H1 (cell line): ENCODE measurements around the gene OAT. TPM values are rescaled to one million over a fixed set of nuclear protein-coding genes. Genes with fewer than 3 reads are reported as not detected.

Experiments used
- CTCF ChIA-PET: fragments of 300-600 bp; sonication (Branson Sonifier 250); formaldehyde crosslinking; loops from one replicate; lab custom pipeline; 2021; ENCODE audit not compliant: partially characterized antibody; lab: Charles Lee
- POLR2A ChIA-PET: fragments of 300-600 bp; sonication (Branson Sonifier 250); formaldehyde crosslinking; loops from one replicate; lab custom pipeline; 2021; ENCODE audit warnings: inconsistent platforms; ENCODE audit not compliant: partially characterized antibody; lab: Charles Lee
- DNase-seq, 2 experiments: peaks; one replicate each; pipeline versions ENCODE4 v3.0.0 to v3.0.0-alpha.2; 2010 to 2022; ENCODE audit warnings: low spot score in 2 of 2, low read depth in 1 of 2, mixed read lengths in 1 of 2
- FAIRE-seq: peaks from 2 replicates; lab custom pipeline; 2011; peaks lifted over from hg19 to GRCh38; lab: Jason Lieb, UNC
- H2AFZ ChIP-seq: 2 replicates; pipeline ENCODE4 v1.8.1; 2012; ENCODE audit warnings: low read length, inconsistent platforms
- H2AK5ac ChIP-seq: 2 replicates; pipeline ENCODE4 v1.6.1; 2013; ENCODE audit warnings: low read depth, low read length
- H2BK120ac ChIP-seq: replicated peaks from 2 replicates; pipeline ENCODE3; 2013; ENCODE audit warnings: low read depth, low read length, inconsistent platforms
- H2BK12ac ChIP-seq: 2 replicates; pipeline ENCODE4 v1.6.1; 2013; ENCODE audit warnings: low read depth, low read length
- H2BK15ac ChIP-seq: 2 replicates; pipeline ENCODE4 v1.6.1; 2013; ENCODE audit warnings: low read length
- H2BK20ac ChIP-seq: 2 replicates; pipeline ENCODE4 v1.6.1; 2013; ENCODE audit warnings: low read length
- H2BK5ac ChIP-seq: 2 replicates; pipeline ENCODE4 v1.6.1; 2013; ENCODE audit warnings: low read depth, low read length
- H3K14ac ChIP-seq: 2 replicates; pipeline ENCODE4 v1.6.1; 2013; ENCODE audit warnings: inconsistent platforms; ENCODE audit not compliant: insufficient read length
- H3K18ac ChIP-seq: 2 replicates; pipeline ENCODE4 v1.6.1; 2013; ENCODE audit warnings: low read length; ENCODE audit errors: extremely low read depth
- H3K23ac ChIP-seq: 2 replicates; pipeline ENCODE4 v1.6.1; 2013; ENCODE audit warnings: inconsistent platforms; ENCODE audit not compliant: insufficient read length
- H3K23me2 ChIP-seq: 2 replicates; pipeline ENCODE4 v1.6.1; 2013; ENCODE audit warnings: low read depth, low read length
- H3K27ac ChIP-seq: 2 replicates; pipeline ENCODE4 v1.6.1; 2011; ENCODE audit warnings: low read depth, low read length, inconsistent platforms
- H3K27me3 ChIP-seq, 4 experiments: replicated peaks in 1 of 4; 1 replicate in 1 of 4; 2 replicates in 3 of 4; pipeline versions ENCODE4 v1.6.1 to v1.8.1; 2011 to 2013; ENCODE audit warnings: low read length in 3 of 4, mild to moderate bottlenecking in 3 of 4, inconsistent platforms in 2 of 4, mixed read lengths in 2 of 4, moderate library complexity in 1 of 4; ENCODE audit not compliant: control insufficient read depth in 3 of 4, insufficient read depth in 3 of 4; ENCODE audit errors: extremely low read depth in 1 of 4
- H3K36me3 ChIP-seq, 4 experiments: 2 replicates each; pipeline versions ENCODE4 v1.6.1 to v1.8.1; 2011 to 2013; ENCODE audit warnings: mild to moderate bottlenecking in 4 of 4, low read length in 3 of 4, moderate library complexity in 2 of 4, control low read depth in 1 of 4, inconsistent platforms in 1 of 4; ENCODE audit not compliant: insufficient read depth in 4 of 4, control insufficient read depth in 2 of 4
- H3K4ac ChIP-seq: replicated peaks from 2 replicates; pipeline ENCODE3; 2013; ENCODE audit warnings: low read length, low read depth, mixed read lengths, inconsistent platforms; ENCODE audit not compliant: insufficient read length
- H3K4me1 ChIP-seq, 4 experiments: replicated peaks in 1 of 4; 1 replicate in 1 of 4; 2 replicates in 3 of 4; pipeline versions ENCODE4 v1.6.1 to v1.8.1; 2011 to 2013; ENCODE audit warnings: low read length in 3 of 4, inconsistent platforms in 2 of 4, mixed read lengths in 1 of 4; ENCODE audit not compliant: insufficient read depth in 4 of 4, control insufficient read depth in 3 of 4
- H3K4me2 ChIP-seq, 2 experiments: 2 replicates each; pipeline versions ENCODE4 v1.6.1 to v1.8.1; 2011 to 2013; ENCODE audit warnings: low read depth in 2 of 2, low read length in 2 of 2, control low read depth in 1 of 2, inconsistent platforms in 1 of 2, mild to moderate bottlenecking in 1 of 2; ENCODE audit not compliant: insufficient read depth in 1 of 2
- H3K4me3 ChIP-seq, 4 experiments: fragments of 200-600, 300-600 bp in 1 of 4; sonication (generic), shearing (Covaris generic), sonication (Bioruptor Twin) in 1 of 4; 2 replicates each; pipeline versions ENCODE4 v1.5.1 to v1.8.1; 2011 to 2016; ENCODE audit warnings: low read length in 4 of 4, low read depth in 3 of 4, control low read depth in 2 of 4, inconsistent platforms in 2 of 4, mild to moderate bottlenecking in 2 of 4, mixed read lengths in 1 of 4, moderate library complexity in 1 of 4; ENCODE audit not compliant: insufficient read depth in 2 of 4; ENCODE audit errors: extremely low read depth in 1 of 4
- H3K56ac ChIP-seq: replicated peaks from 2 replicates; pipeline ENCODE3; 2013; ENCODE audit warnings: low read depth, mild to moderate bottlenecking, mixed read lengths, low read length, inconsistent platforms; ENCODE audit not compliant: insufficient read length
- H3K79me1 ChIP-seq: 2 replicates; pipeline ENCODE4 v1.6.1; 2013; ENCODE audit warnings: low read depth, low read length, control low read depth
- H3K79me2 ChIP-seq, 2 experiments: 2 replicates each; pipeline versions ENCODE4 v1.6.1 to v1.8.1; 2012 to 2013; ENCODE audit warnings: low read length in 2 of 2, mild to moderate bottlenecking in 2 of 2, inconsistent platforms in 1 of 2; ENCODE audit not compliant: insufficient read depth in 2 of 2, control insufficient read depth in 1 of 2
- H3K9ac ChIP-seq, 4 experiments: replicated peaks in 1 of 4; 1 replicate in 1 of 4; 2 replicates in 3 of 4; pipeline versions ENCODE4 v1.6.1 to v1.8.1; 2011 to 2013; ENCODE audit warnings: low read depth in 3 of 4, low read length in 3 of 4, control low read depth in 2 of 4, mild to moderate bottlenecking in 2 of 4, moderate library complexity in 2 of 4, inconsistent platforms in 1 of 4; ENCODE audit errors: extremely low read depth in 1 of 4
- H3K9me3 ChIP-seq, 2 experiments: 2 replicates each; pipeline versions ENCODE4 v1.6.1 to v1.8.1; 2012 to 2013; ENCODE audit warnings: mild to moderate bottlenecking in 2 of 2, moderate library complexity in 2 of 2, control low read depth in 1 of 2, inconsistent platforms in 1 of 2, low read depth in 1 of 2, low read length in 1 of 2, mixed read lengths in 1 of 2; ENCODE audit not compliant: insufficient read depth in 2 of 2
- H4K20me1 ChIP-seq, 2 experiments: replicated peaks in 1 of 2; 2 replicates each; pipeline versions ENCODE3 to v1.8.1; 2011 to 2013; ENCODE audit warnings: inconsistent platforms in 2 of 2, low read length in 2 of 2, mild to moderate bottlenecking in 1 of 2; ENCODE audit not compliant: insufficient read depth in 2 of 2, control insufficient read depth in 1 of 2
- H4K5ac ChIP-seq: 2 replicates; pipeline ENCODE4 v1.6.1; 2013; ENCODE audit warnings: low read length, low read depth, mixed read lengths, inconsistent platforms; ENCODE audit not compliant: insufficient read length
- H4K8ac ChIP-seq: 2 replicates; pipeline ENCODE4 v1.8.0; 2013; ENCODE audit warnings: mild to moderate bottlenecking, moderate library complexity, low read length, inconsistent platforms; ENCODE audit not compliant: insufficient read depth; ENCODE audit errors: extremely low read depth
- H4K91ac ChIP-seq: replicated peaks from 2 replicates; pipeline ENCODE3; 2013; ENCODE audit warnings: low read length, mixed read lengths, inconsistent platforms; ENCODE audit not compliant: insufficient read length
- BCL11A ChIP-seq, 2 experiments: IDR thresholded peaks; one replicate each; pipeline ENCODE4 v1.6.1; 2011; ENCODE audit warnings: low read depth in 2 of 2, low read length in 2 of 2, mild to moderate bottlenecking in 2 of 2
- CBX8 ChIP-seq: fragments of 300-800, 300-1000 bp; sonication (generic); IDR thresholded peaks from 2 replicates; pipeline ENCODE4 v1.7.1; 2016; ENCODE audit warnings: low read depth, low read length, borderline replicate concordance
- GABPA ChIP-seq: IDR thresholded peaks from 2 replicates; pipeline ENCODE4 v1.6.1; 2011; ENCODE audit warnings: mild to moderate bottlenecking, low read length, moderate library complexity, borderline replicate concordance; ENCODE audit not compliant: insufficient read depth
- MAX ChIP-seq: IDR thresholded peaks from 2 replicates; pipeline ENCODE4 v1.6.1; 2012; ENCODE audit warnings: inconsistent platforms
- TAF1 ChIP-seq: IDR thresholded peaks from 2 replicates; pipeline ENCODE4 v1.6.1; 2011; ENCODE audit warnings: mild to moderate bottlenecking, low read depth, low read length
- TEAD4 ChIP-seq: IDR thresholded peaks from 2 replicates; pipeline ENCODE4 v1.6.1; 2012; ENCODE audit warnings: low read depth, low read length, inconsistent platforms, mixed read lengths
- WGBS, 2 experiments: shearing (Covaris generic) in 1 of 2; methylation state at CpG; one replicate each; pipeline versions ENCODE4 v1.1.6 to v1.1.7; 2013 to 2015; ENCODE audit warnings: low lambda C conversion rate in 2 of 2, mixed read lengths in 2 of 2, inconsistent platforms in 1 of 2, low coverage in 1 of 2, missing lambda C conversion rate in 1 of 2; ENCODE audit not compliant: insufficient replicate concordance in 2 of 2, insufficient coverage in 1 of 2, insufficient read length in 1 of 2; ENCODE audit errors: extremely low coverage in 1 of 2, missing lambda C conversion rate in 1 of 2; 5-methylcytosine and 5-hydroxymethylcytosine counted together
- polyA plus RNA-seq, 7 experiments: library from polyadenylated mRNA; depleted of rRNA in 3 of 7; stranded (reverse) in 5 of 7; unstranded in 2 of 7; fragments of >200 nt in 5 of 7; fragments of 200-250 nt in 2 of 7; gene quantifications; 1 replicate in 5 of 7; 2 replicates in 1 of 7; 4 replicates in 1 of 7; pipeline versions ENCODE4 v1.2.1 to v1.2.3, GENCODE V29; 2011 to 2013; ENCODE audit warnings: missing spikeins in 2 of 7, mixed read lengths in 2 of 7
- total RNA-seq: library from RNA; stranded (reverse); fragmentation: NEBNext Ultra II Directional; extraction: Animal tissue kit (Norgen Biotek cat#: 25700); gene quantifications from 2 replicates; pipeline ENCODE4 v1.2.1, GENCODE V29; 2021

The OAT gene
- total and polyA plus RNA-seq, 2 of the 8 experiments (the other 6 are each of a cell fraction or from before 2014, with no cell fraction given) = 67.8 to 121 TPM

GRCh38 chr10:124386186-124387077, 32.3 kb downstream of the OAT start:
- no peaks in the 10 kb centered on the region for H3K79me2 ChIP-seq
- H3K23me2 ChIP-seq = peaks cover 2% of the 10 kb centered on the region; the same call in 1 of the 2 replicates
- H3K18ac ChIP-seq = no peak overlapping the region; the same call in 1 of the 2 replicates
- H3K27ac ChIP-seq = no peak overlapping the region
- TF ChIP-seq BCL11A (IDR thresholded peaks at IDR 0.05; ENCODE audit: low read depth in 2 of 2, low read length in 2 of 2) = no peak
- TF ChIP-seq TEAD4 = 0 out of 2 replicates have a peak, but pooled peaks have one; percentile 47
- TF ChIP-seq TAF1 = no peak
- no peak for TF ChIP-seq GABPA
- TF ChIP-seq MAX = no peak
- no peak for TF ChIP-seq CBX8
- no peak overlapping the region for H4K91ac ChIP-seq
- ChIA-PET CTCF (interaction anchor here (0.9 to 4.9 kb wide), 13 partner anchors 10 to 392 kb away, joined by 3 to 79 read pairs (median 4); no protein-coding TSS in a partner anchor), POLR2A (interaction anchor here (0.6 to 1.5 kb wide), 3 partner anchors 12 to 75 kb away, joined by 3 to 4 read pairs (median 3); partner anchors contain the start of gene OAT)
- DNase-seq = no peak
- no peak overlapping the region for H3K4me2 ChIP-seq
- no peak overlapping the region for H2AK5ac ChIP-seq
- H3K56ac ChIP-seq = no peak overlapping the region
- no peaks in the 10 kb centered on the region for H3K9me3 ChIP-seq
- no peak for FAIRE-seq
- H3K36me3 ChIP-seq = no peaks in the 10 kb centered on the region
- no peak overlapping the region for H3K14ac ChIP-seq
- H3K79me1 ChIP-seq = no peaks in the 10 kb centered on the region
- no peak overlapping the region for H2BK12ac ChIP-seq
- H3K23ac ChIP-seq = no peak overlapping the region
- H3K4ac ChIP-seq = no peak overlapping the region
- 0 out of 2 replicates have a peak overlapping the region, but pooled peaks have one; percentile 29 for H2BK15ac ChIP-seq
- H4K20me1 ChIP-seq = no peaks in the 10 kb centered on the region
- no peak overlapping the region for H3K9ac ChIP-seq
- H2BK5ac ChIP-seq = no peak overlapping the region
- H3K27me3 ChIP-seq = peaks cover 0 to 6% (median 5%) of the 10 kb centered on the region in 4 experiments; a peak in 5 of 7 replicates
- 85% methylated on average over 20 of the region's 21 CpGs; no CpG with 5 or more reads in 1 of the 2 experiments for WGBS, 2 experiments
- H4K5ac ChIP-seq = no peak overlapping the region
- H2AFZ ChIP-seq = peak overlapping the region; percentile 29; the same call in 1 of the 2 replicates
- H4K8ac ChIP-seq = no peak overlapping the region
- no peak overlapping the region for H2BK20ac ChIP-seq
- peaks cover 0 to 8% (median 4%) of the 10 kb centered on the region in 4 experiments; a peak in 4 of 7 replicates for H3K4me1 ChIP-seq
- no peak overlapping the region for H3K4me3 ChIP-seq
- H2BK120ac ChIP-seq = no peak overlapping the region
